GM19240 (cell line): ENCODE measurements around the gene UCHL1.
A peak's percentile ranks its signal among the peaks of the same experiment; 100 is the strongest.
"Not testable (repeated sequence)": the region's sequence is repeated elsewhere in the genome, so short reads cannot be mapped to it uniquely, and the experiment has no call there.

Experiments used
- DNase-seq: peaks from one replicate; pipeline ENCODE4 v3.0.0; 2011; ENCODE audit warnings: low spot score; ENCODE audit not compliant: insufficient read length

The UCHL1 gene

GRCh38 chr4:41236508-41236907 lies 20.2 kb upstream of the UCHL1 start:
- no peak for DNase-seq

- DNase-seq: no peak
These were observed 14.8 kb upstream of the UCHL1 start for GRCh38 chr4:41241919-41242318.

GRCh38 chr4:41245983-41246382 lies 10.7 kb upstream of the UCHL1 start:
- no peak for DNase-seq

GRCh38 chr4:41256131-41256739 lies 493 bp upstream of the UCHL1 start:
- DNase-seq: no peak

- DNase-seq: no peak
These were observed 651 bp downstream of the UCHL1 start for GRCh38 chr4:41257257-41257901.

- no peak for DNase-seq
These were observed 1.2 kb downstream of the UCHL1 start for GRCh38 chr4:41257906-41258305.

GRCh38 chr4:41258783-41259182 lies 2.1 kb downstream of the UCHL1 start:
- DNase-seq: no peak

- DNase-seq: no peak
These were observed 3.5 kb downstream of the UCHL1 start for GRCh38 chr4:41260116-41260733.

GRCh38 chr4:41262198-41262597 lies 5.5 kb downstream of the UCHL1 start:
- DNase-seq: no peak

- no peak for DNase-seq
These were observed 7.5 kb downstream of the UCHL1 start for GRCh38 chr4:41264212-41264611.

GRCh38 chr4:41267997-41268396 lies 11.3 kb downstream of the UCHL1 start:
- DNase-seq: no peak

GRCh38 chr4:41268721-41269517 lies 12.2 kb downstream of the UCHL1 start:
- DNase-seq: no peak

GRCh38 chr4:41269682-41270081 lies 13.0 kb downstream of the UCHL1 start:
- no peak for DNase-seq

GRCh38 chr4:41275931-41276330 lies 19.2 kb downstream of the UCHL1 start:
- DNase-seq: not testable (repeated sequence)

GRCh38 chr4:41280010-41280409 lies 23.3 kb downstream of the UCHL1 start:
- DNase-seq: no peak

GRCh38 chr4:41281038-41281634 lies 24.4 kb downstream of the UCHL1 start:
- peak; percentile 54 for DNase-seq

- no peak for DNase-seq
These were observed 25.6 kb downstream of the UCHL1 start for GRCh38 chr4:41282366-41282765.

GRCh38 chr4:41285202-41285863 lies 28.6 kb downstream of the UCHL1 start:
- no peak for DNase-seq

GRCh38 chr4:41285864-41286235 lies 29.1 kb downstream of the UCHL1 start:
- no peak for DNase-seq

GRCh38 chr4:41287005-41287404 lies 30.3 kb downstream of the UCHL1 start:
- no peak for DNase-seq

GRCh38 chr4:41287852-41288251 lies 31.1 kb downstream of the UCHL1 start:
- DNase-seq: no peak
